Activated gamma-delta T cell (primary cell): ENCODE results near the gene KCNJ16.

Experiments used
- DNase-seq: peaks from one replicate; lab custom pipeline; 2025; lab: John Stamatoyannopoulos, UW

The KCNJ16 gene

GRCh38 chr17:70128727-70129238 is 53.8 kb downstream of the KCNJ16 start:
- DNase-seq, result no peak

DNA sequence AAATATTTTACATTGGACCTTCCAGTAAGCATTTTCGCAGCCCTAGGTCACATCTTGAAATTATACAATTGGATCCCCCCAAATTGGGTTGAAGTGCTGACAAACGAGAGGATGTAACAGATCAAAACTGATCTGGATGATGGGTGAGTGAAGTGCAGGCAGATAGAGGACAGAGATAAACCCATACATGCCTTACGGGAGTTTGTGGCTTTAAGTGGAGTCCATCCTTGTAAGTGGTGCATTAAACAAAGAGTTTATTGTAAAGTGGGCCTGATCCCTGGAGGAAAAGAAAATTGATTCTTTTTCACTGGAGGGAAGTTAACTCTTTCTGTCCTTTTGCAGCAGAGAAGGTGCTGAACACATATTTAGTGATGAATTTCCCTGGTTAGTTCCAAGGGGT is 55.3 kb downstream of the KCNJ16 start:
- DNase-seq, result no peak

DNA sequence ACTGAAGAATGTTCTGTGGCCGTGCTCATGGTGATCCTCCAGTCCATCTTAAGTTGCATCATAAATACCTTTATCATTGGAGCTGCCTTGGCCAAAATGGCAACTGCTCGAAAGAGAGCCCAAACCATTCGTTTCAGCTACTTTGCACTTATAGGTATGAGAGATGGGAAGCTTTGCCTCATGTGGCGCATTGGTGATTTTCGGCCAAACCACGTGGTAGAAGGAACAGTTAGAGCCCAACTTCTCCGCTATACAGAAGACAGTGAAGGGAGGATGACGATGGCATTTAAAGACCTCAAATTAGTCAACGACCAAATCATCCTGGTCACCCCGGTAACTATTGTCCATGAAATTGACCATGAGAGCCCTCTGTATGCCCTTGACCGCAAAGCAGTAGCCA is 57.5 kb downstream of the KCNJ16 start:
- DNase-seq, result no peak

DNA sequence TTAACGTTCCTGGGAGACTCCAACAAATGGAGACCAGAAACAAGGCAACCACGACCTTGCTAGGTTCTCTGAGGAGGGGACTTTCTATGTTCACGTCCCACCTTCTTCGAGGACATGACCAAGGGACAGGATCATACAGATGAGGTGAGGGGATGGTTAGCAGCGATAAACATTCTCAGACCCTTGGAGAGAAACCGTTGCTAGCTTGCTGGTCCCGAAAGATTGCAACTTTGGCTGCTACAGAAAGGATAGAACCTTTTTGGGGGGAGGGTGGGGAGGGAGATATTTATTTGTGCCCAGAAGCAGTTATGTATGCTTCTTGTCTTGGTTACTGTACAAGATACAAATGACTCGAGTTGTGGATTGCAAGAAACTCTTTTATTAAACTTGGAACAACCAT is 59.0 kb downstream of the KCNJ16 start:
- DNase-seq, result no peak

GRCh38 chr17:70134777-70135176 is 59.8 kb downstream of the KCNJ16 start:
- DNase-seq, result no peak

DNA sequence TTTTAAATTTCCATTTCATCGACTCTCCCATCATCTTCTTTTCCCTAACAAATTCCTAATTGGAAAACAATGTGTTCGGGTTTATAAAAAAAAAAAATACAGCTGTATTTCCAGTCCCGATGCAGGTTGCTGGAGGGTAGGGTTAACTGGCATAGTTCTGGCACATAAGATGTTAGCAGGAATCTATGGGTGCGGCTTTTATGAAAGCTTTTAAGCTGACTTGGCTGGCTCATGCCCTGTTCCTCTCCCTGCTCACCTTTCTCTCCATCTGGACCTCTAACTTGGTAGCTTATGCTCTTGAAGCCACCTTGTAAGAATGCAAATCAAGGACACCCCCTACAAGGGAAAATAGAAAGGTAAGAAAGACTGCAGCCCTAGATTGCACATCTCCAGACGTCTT is 61.1 kb downstream of the KCNJ16 start:
- DNase-seq, result no peak

GRCh38 chr17:70137451-70138230 is 62.6 kb downstream of the KCNJ16 start:
- DNase-seq, result no peak

DNA sequence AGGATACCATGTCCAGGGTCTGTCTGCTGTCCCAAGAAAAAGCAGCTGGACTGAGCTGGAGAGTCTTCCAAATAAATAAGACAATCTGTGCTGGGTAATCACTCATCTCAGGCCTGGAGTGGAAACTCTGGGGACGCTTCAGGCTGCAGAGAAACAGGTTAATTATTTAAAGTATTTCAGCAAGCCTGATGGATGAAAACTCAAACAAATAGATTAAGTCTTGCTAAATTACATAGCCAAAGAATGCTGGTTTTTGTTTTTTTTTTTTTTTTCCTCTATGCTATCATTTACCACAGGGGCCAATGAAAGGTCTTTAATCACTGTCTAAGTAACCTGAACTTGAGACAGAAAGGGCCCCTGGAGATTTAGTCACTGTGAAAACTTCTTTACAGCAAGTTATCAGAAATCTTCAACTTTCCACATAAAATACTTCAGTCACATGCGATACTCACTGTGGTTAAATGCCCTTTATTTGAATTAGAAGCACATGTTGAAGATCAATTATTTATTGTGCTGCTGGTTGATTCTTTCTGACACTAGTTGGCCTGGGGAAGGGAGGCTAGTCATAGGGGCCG is 63.4 kb downstream of the KCNJ16 start:
- DNase-seq, result no peak

DNA sequence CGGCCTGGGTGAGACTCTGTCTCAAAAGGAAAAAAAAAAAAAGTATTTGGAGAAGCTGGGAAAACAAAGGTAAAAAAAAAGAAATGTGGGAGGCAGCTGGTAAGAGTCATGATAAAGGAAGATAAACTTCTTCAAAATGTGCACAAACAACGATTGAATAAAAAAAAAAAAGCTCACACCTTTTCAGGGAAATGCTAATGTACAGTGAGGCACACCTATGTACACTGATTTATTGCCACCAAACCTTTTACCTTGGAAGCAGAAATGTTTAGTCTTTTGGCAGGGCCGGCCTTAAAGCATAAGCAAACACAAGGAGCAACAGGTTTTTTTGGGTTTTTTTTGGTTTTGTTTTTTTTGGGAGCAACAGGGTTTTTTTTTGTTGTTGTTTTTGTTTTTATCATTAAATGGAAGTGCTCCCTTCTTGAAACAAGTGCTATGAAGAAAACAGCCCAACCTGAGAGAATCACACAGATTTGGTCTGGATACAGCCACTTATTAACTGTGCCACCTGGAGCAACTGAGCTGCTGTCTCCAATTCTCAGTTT is 64.5 kb downstream of the KCNJ16 start:
- no peak for DNase-seq

DNA sequence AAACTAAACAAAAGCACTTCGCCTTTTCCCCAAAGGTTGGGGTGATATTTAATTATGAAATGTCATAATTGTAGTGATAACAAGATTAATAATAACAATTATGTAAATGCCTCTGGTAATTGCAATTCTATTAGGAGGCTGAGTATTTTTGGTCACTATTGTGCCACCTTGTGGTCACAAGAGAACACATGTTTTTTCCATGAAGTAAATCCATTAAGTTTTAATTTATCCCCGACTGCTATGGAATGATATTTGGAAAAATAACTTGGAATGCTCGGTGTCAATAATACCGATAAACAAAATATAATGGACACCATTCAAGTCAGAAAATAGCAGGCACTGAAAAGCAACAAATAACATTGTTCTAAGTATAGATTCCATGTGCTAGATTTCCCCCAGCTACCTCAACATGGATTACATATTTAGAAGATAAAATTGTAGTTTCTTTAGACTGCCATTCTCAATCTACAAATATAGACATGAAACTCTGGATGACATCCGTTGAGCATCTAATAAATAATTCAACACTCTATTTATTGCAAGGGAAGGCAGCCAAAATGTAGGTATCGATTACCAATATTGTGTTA is 69.3 kb downstream of the KCNJ16 start:
- DNase-seq, result no peak

DNA sequence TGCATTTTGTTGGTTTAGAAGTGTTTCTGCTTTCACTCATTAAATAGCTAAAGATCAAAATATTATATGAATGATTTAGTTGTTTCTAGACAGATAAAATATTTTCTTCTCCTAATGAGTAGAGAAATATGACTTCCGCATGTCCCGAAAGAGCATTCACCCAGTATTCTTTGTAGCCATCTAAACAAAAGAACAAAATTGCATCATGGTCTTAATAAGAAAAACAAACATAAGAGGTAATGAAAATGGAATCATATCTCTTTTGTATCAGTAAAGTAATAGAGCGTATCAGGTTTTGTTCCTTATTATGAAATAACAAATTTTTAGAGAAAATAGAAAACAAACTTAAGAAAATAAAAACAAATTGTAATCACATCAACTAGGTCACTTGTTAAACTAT is 78.2 kb downstream of the KCNJ16 start:
- DNase-seq, result no peak

- DNase-seq, result no peak
These were observed 82.1 kb downstream of the KCNJ16 start for GRCh38 chr17:70157151-70157550.

- no peak for DNase-seq
These were observed 83.2 kb downstream of the KCNJ16 start for GRCh38 chr17:70158180-70158579.

DNA sequence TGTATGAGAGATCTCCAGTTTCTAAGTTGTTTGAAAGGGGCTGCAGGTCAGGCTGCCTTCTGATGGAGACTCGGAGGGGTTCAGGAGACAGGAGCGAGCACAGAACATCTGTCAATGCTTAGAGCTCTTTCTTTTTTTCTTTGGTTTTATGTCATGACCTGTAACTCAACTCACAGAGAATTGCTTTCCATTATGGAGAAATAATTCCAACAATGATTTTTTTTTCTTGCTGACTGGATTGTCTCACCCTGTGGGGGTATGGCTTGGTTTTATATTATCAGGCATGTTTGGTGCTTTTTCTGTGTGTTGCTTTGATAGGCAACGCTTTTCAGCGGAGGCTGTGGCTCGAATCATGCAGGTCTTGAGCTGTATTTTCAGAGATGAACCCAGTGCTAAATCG is 83.6 kb downstream of the KCNJ16 start:
- no peak for DNase-seq

DNA sequence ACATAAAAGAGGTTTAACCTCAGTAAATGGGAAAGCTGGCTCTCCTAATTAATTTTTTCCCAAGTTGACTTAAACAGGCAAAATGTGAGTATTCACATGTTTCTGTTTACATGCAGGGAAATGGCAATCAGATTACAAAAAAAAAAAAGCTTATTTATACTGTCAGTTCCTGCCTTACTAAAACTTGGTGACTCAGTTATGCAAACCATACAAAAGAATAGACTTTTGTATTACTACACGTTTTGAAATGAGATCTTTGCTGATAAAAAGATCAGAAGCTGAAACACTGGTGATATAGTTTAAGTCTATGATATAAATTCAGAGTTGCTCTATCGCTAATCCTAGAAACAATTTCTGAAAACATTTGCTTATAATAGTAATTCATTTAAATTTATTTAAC is 85.0 kb downstream of the KCNJ16 start:
- no peak for DNase-seq

GRCh38 chr17:70161519-70161918 is 86.5 kb downstream of the KCNJ16 start:
- DNase-seq, result no peak

DNA sequence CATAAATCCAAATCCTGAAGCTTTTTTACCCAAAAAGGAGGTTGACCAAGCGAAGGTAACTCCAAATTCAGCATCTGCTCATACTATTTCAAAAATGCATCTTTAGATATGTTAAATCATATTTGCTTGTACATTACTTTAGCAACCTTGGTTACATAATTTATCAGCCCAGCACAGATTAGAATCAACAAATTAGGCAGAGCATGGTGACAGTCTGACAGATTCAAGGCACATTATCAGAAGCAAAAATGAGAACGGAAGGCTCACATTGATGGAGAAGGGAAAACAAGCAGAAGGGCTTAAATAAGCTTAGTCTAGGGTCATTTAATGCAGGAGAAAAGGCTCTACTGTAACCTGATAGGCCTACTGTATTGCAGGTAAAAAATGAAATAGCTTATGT is 90.4 kb downstream of the KCNJ16 start:
- DNase-seq, result no peak

GRCh38 chr17:70166615-70167014 is 91.6 kb downstream of the KCNJ16 start:
- DNase-seq, result no peak

DNA sequence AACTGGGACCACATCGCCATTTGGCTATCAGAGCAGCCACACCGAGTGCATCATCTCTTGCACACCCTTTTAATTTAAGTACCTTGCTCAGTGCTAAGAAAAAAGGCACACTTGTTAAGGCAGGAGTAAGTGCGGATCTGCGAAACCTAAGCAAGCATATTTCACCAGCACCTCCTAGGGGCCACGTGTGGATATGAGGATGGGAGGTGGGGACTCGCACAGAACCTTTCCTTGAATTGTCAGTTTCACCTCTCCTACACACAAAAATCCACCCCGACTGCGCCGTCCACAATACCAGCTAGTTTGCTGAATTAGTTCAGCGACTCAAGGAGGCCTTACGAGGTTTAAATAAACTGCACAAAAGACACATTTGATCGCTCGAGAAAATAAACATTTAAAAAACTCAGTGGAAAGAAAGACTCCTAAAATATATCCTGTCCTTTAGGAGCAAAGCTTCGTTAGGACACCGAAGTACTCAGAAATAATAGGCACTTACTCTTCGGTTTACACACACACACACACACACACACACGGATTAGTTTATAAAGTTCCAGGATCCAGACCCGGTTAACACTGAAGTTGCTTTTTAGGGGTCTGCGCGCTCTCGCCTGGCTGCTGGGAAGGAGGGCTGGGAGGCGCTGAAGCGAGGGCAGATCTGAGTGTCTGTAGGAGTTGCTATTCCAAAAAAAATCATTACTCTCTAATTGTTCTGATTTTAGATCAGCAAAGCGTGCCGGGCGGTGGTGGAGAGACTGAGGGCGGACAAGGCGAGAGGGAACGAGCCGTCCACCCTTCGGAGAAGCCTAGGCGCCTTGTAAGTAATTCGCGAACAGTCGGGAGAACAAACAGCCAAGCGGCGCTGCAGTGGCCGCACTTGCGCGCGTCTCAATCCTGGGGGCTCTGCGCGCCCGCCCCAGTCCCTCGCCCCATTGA is 93.3 kb downstream of the KCNJ16 start:
- no peak for DNase-seq

DNA sequence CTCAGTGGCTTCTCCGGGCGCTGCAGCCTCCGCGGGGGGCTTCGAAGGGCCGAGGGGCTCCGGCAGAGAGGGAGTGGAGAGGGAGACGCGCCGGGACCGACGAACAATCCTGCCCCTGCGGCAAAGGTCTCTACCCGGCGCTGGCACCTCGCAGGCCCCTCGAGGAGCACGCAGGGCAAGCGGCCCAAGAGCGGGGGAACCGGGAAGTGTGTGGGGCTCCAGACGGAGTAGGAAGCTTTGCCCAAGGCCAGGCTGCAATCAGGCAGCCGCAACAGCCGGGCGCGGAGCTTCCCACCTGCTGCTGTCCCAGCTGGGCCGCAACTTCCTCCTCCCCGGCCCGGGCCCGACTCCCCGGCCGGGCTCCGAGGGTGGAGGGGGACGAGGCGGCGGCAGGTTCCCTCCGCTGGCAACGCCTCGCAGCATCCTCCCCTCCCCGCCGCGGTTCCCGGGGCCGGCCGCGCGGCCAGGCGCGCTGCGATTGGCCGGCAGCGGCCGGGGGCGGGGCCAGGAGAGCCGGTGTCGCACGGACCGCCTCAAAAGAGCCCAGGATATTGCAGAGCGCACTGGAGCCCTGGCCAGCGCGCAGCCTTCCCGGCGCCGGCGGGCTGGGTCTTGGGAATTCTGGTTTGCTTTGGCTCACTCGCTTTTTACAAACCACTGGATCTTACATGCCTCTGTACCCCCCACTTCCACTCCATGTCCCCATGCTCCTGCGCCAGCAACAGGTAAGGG is 94.1 kb downstream of the KCNJ16 start, which contains the start of gene KCNJ2:
Gene KCNJ2, plus strand, starts transcription at position 556 of the 732 bp plus-strand sequence. CDS start 5,508 bp downstream, outside the sequence.
- no peak for DNase-seq
